GM12865 (cell line): Measurements from ENCODE around the gene PDCD4.

Source experiments
- DNase-seq: peaks from one replicate; pipeline ENCODE4 v3.0.0; 2010; ENCODE audit warnings: low read depth
- H3K4me3 ChIP-seq: 2 replicates; pipeline ENCODE4 v1.5.1; 2011; ENCODE audit warnings: mild to moderate bottlenecking, low read depth, low read length, control low read depth
- CTCF ChIP-seq: IDR thresholded peaks from 2 replicates; pipeline ENCODE4 v1.5.1; 2011; ENCODE audit warnings: low read length, control low read depth, low read depth, inconsistent platforms; ENCODE audit not compliant: insufficient read depth; ENCODE audit errors: missing control alignments

Gene PDCD4

DNA sequence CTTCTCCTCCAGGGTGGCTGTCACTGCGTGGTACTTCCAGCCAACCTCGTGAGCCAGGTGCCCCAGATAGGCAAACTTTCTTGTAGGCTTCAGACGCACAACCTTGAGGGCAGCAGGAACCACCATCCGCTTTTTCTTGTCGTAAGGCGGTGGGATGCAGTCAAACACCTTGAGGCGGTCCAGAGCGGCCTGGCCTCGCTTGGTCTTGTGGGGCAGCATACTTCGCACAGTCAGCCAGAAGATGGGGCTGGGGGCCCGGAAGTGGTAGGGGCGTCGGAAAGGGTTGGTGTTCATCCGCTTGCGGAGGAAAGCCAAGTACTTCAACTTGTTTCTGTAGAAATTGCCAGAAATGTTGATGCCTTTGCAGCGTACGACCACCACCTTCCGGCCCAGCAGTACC lies 65.0 kb downstream of the PDCD4 start:
- no peak for TF ChIP-seq CTCF
- DNase-seq, result no peak
- H3K4me3 ChIP-seq, result no peak overlapping the region

DNA sequence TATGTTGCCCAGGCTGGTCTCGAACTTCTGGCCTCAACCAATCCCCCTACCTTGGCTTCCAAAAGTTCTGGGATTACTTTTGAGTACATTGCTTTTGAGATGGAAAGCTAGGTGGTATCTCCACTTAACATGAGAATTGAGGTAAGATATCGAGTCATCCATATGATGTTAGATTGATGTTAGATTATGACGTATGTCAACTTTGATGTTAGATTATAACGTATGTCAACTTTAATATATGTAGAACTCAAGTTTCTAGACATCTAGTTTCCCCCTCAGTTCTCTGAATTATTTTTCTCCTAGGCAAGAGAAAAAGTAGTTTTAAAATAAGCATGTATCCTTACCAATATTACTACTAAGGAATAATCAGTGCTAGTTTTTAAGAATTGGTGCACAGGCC lies 67.7 kb downstream of the PDCD4 start:
- H3K4me3 ChIP-seq, result no peak overlapping the region
- no peak for TF ChIP-seq CTCF
- no peak for DNase-seq

GRCh38 chr10:110944792-110945396 lies 73.2 kb downstream of the PDCD4 start:
- no peak for TF ChIP-seq CTCF
- H3K4me3 ChIP-seq, result no peak overlapping the region
- no peak for DNase-seq

GRCh38 chr10:110946496-110946895 lies 74.8 kb downstream of the PDCD4 start:
- TF ChIP-seq CTCF, result no peak
- no peak overlapping the region for H3K4me3 ChIP-seq
- no peak for DNase-seq

DNA sequence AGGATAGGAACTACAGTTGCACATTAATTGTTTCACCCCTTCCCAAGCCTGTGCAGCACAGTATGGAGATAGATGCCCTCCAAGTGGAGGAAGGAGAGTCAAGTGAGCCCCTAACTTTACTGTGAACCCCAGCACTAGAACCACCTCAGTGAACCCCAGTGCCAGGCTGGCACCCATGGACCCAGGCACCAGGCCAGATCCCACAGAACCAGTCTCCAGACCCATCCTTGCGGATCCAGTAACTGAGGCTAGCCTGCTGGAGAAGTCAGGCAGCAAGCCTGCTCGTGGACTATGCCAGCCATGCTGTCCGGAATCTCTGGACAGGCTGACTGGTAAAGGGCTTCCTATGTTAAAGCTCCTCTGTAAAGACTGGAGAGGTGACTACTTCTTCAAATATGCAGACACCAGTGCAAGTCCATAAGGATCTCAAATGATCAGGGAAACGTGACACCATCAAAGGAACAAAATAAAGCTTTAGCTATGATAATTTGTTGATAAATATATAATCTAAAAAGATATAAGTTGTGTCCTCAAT lies 75.4 kb downstream of the PDCD4 start:
- TF ChIP-seq CTCF, result no peak
- H3K4me3 ChIP-seq, result no peak overlapping the region
- DNase-seq, result no peak
